HCT116 (cell line): Measurements from ENCODE around the gene MBP. TPM values are rescaled to one million over a fixed set of nuclear protein-coding genes. Genes with fewer than 3 reads are reported as not detected.

ENCODE experiments used
- ATAC-seq: fragments of 200-7000 bp; cut with Tn5 transposase; 2 replicates; pipeline ENCODE4 v1.9.1; 2020; ENCODE audit warnings: mild to moderate bottlenecking, moderate library complexity
- BruUV-seq: library from RNA; stranded (reverse); fragments of 400-500 nt; replicated peaks from 2 replicates; lab custom pipeline; 2021; lab: Mats Ljungman, UMichigan
- CTCF ChIA-PET: fragments of 300-600 bp; sonication (Branson Sonifier 250); formaldehyde crosslinking; loops from one replicate; lab custom pipeline; 2021; ENCODE audit warnings: antibody characterized with exemption; lab: Charles Lee
- POLR2A ChIA-PET: fragments of 300-600, 350-600 bp; sonication (Branson Sonifier 250); formaldehyde crosslinking; loops from one replicate; lab custom pipeline; 2021; ENCODE audit warnings: antibody characterized with exemption; lab: Charles Lee
- RAD21 ChIA-PET, 2 experiments: fragments of 300-600 bp; sonication (Branson Sonifier 250); formaldehyde crosslinking; loops; one replicate each; lab custom pipeline; 2023; ENCODE audit warnings: low total read pairs in 2 of 2; ENCODE audit not compliant: uncharacterized antibody in 2 of 2, unreplicated experiment in 2 of 2, low non-redundant PET in 1 of 2; lab: Charles Lee
- DNase-seq: peaks from one replicate; pipeline ENCODE4 v3.0.0-alpha.2; 2010; ENCODE audit warnings: low read depth, low spot score
- H2AFZ ChIP-seq: fragments of 200-600 bp; shearing (Covaris generic), sonication (generic); 2 replicates; pipeline ENCODE4 v1.6.1; 2017; ENCODE audit warnings: low read depth, mixed run types, mixed read lengths, antibody characterized with exemption, low read length; ENCODE audit not compliant: poor library complexity, severe bottlenecking
- H3K27ac ChIP-seq: 2 replicates; pipeline ENCODE4 v1.5.1; 2012; ENCODE audit warnings: low read depth, low read length
- H3K27me3 ChIP-seq: fragments of 200-600 bp; sonication (generic); 2 replicates; pipeline ENCODE4 v1.6.1; 2016; ENCODE audit warnings: mixed run types, low read length, mixed read lengths; ENCODE audit not compliant: insufficient read depth
- H3K36me3 ChIP-seq, 2 experiments: fragments of 200-500 bp in 1 of 2; fragments of 200-600 bp in 1 of 2; sonication (Bioruptor generic) in 1 of 2; sonication (generic) in 1 of 2; 2 replicates each; pipeline versions ENCODE4 v1.5.1 to v1.6.1; 2014 to 2016; ENCODE audit warnings: low read length in 2 of 2, inconsistent platforms in 1 of 2, mixed read lengths in 1 of 2, mixed run types in 1 of 2; ENCODE audit not compliant: insufficient read depth in 2 of 2, control insufficient read depth in 1 of 2
- H3K4me1 ChIP-seq, 2 experiments: fragments of 200-600 bp in 1 of 2; sonication (generic) in 1 of 2; 2 replicates each; pipeline versions ENCODE4 v1.5.1 to v1.6.1; 2012 to 2017; ENCODE audit warnings: low read length in 2 of 2, inconsistent platforms in 1 of 2, mild to moderate bottlenecking in 1 of 2, mixed read lengths in 1 of 2, mixed run types in 1 of 2, moderate library complexity in 1 of 2; ENCODE audit not compliant: insufficient read depth in 2 of 2, control insufficient read depth in 1 of 2
- H3K4me2 ChIP-seq: fragments of 200-600 bp; sonication (generic); 2 replicates; pipeline ENCODE4 v1.6.1; 2017; ENCODE audit warnings: mixed run types, low read length, mixed read lengths
- H3K4me3 ChIP-seq, 2 experiments: fragments of 200-600 bp in 1 of 2; sonication (generic) in 1 of 2; replicated peaks in 1 of 2; 2 replicates each; pipeline ENCODE4 v1.5.1; 2011 to 2016; ENCODE audit warnings: low read length in 2 of 2, control low read depth in 1 of 2, low read depth in 1 of 2, mild to moderate bottlenecking in 1 of 2, mixed read lengths in 1 of 2, mixed run types in 1 of 2
- H3K79me2 ChIP-seq: fragments of 200-600 bp; sonication (generic); 2 replicates; pipeline ENCODE4 v1.6.1; 2017; ENCODE audit warnings: mild to moderate bottlenecking, mixed run types, low read length, moderate library complexity, mixed read lengths; ENCODE audit not compliant: insufficient read depth
- H3K9ac ChIP-seq: fragments of 200-600 bp; sonication (generic); 2 replicates; pipeline ENCODE4 v1.6.1; 2016; ENCODE audit warnings: low read length, mixed read lengths
- H3K9me2 ChIP-seq: fragments of 200-600 bp; sonication (generic), shearing (Covaris generic); 2 replicates; pipeline ENCODE4 v1.6.1; 2017; ENCODE audit warnings: mixed run types, mild to moderate bottlenecking, moderate library complexity; ENCODE audit not compliant: insufficient read depth
- H3K9me3 ChIP-seq, 2 experiments: fragments of 200-500 bp in 1 of 2; fragments of 200-600 bp in 1 of 2; sonication (Bioruptor generic) in 1 of 2; sonication (generic) in 1 of 2; 2 replicates each; pipeline ENCODE4 v1.6.1; 2014 to 2017; ENCODE audit warnings: low read length in 2 of 2, mixed read lengths in 2 of 2, inconsistent platforms in 1 of 2, low read depth in 1 of 2, mild to moderate bottlenecking in 1 of 2, mixed run types in 1 of 2, moderate library complexity in 1 of 2; ENCODE audit not compliant: control insufficient read depth in 1 of 2, insufficient read depth in 1 of 2
- H4K20me1 ChIP-seq: fragments of 200-600 bp; sonication (generic), shearing (Covaris generic); 2 replicates; pipeline ENCODE4 v1.6.1; 2017; ENCODE audit warnings: mixed run types, mild to moderate bottlenecking, moderate library complexity; ENCODE audit not compliant: insufficient read depth
- ATF3 ChIP-seq: IDR thresholded peaks from 2 replicates; pipeline ENCODE4 v1.6.1; 2012
- CBX3 ChIP-seq: IDR thresholded peaks from 2 replicates; pipeline ENCODE4 v1.6.1; 2012; ENCODE audit warnings: low read depth
- CEBPB ChIP-seq: IDR thresholded peaks from 2 replicates; pipeline ENCODE4 v1.6.1; 2012; ENCODE audit warnings: low read depth
- EGR1 ChIP-seq: IDR thresholded peaks from 2 replicates; pipeline ENCODE4 v1.6.1; 2012; ENCODE audit warnings: low read depth
- EZH2 ChIP-seq: fragments of 200-600 bp; sonication (generic); IDR thresholded peaks from 2 replicates; pipeline ENCODE4 v1.6.1; 2017; ENCODE audit warnings: antibody characterized with exemption, mixed run types
- MAX ChIP-seq: IDR thresholded peaks from 2 replicates; pipeline ENCODE4 v1.6.1; 2012
- POLR2A ChIP-seq: IDR thresholded peaks from 2 replicates; pipeline ENCODE4 v1.7.0; 2011; ENCODE audit warnings: borderline replicate concordance; ENCODE audit not compliant: insufficient read depth, insufficient read length; ENCODE audit errors: extremely low read depth
- POLR2AphosphoS5 ChIP-seq: IDR thresholded peaks from 2 replicates; pipeline ENCODE4 v1.6.1; 2011; ENCODE audit warnings: mild to moderate bottlenecking, low read depth, low read length, moderate library complexity
- REST ChIP-seq: IDR thresholded peaks from 2 replicates; pipeline ENCODE4 v1.6.1; 2012; ENCODE audit warnings: low read depth
- SIN3A ChIP-seq: IDR thresholded peaks from 2 replicates; pipeline ENCODE4 v1.6.1; 2012; ENCODE audit warnings: low read depth
- TCF7L2 ChIP-seq: IDR thresholded peaks from 2 replicates; pipeline ENCODE4 v1.7.0; 2011; ENCODE audit warnings: borderline replicate concordance, inconsistent platforms; ENCODE audit not compliant: insufficient read depth, insufficient read length; ENCODE audit errors: extremely low read depth
- ZBTB33 ChIP-seq: IDR thresholded peaks from 2 replicates; pipeline ENCODE4 v1.6.1; 2011; ENCODE audit warnings: mild to moderate bottlenecking, low read length, moderate library complexity; ENCODE audit not compliant: insufficient replicate concordance; ENCODE audit errors: extremely low read depth
- ZFX ChIP-seq: fragments of 450-650 bp; IDR thresholded peaks from 2 replicates; pipeline ENCODE4 v1.6.1; 2017
- intact Hi-C: fragments of 100-400 bp; cut with micrococcal nuclease; formaldehyde crosslinking; loops from 2 replicates; pipeline ENCODE4 v1.10.0; 2022
- total RNA-seq: library from RNA; stranded (reverse); gene quantifications from one replicate; pipeline ENCODE4 v1.2.1, GENCODE V29; 2021; ENCODE audit not compliant: unreplicated experiment

Gene MBP
- total RNA-seq, 1 experiment from 2014 or later, result 34.9 TPM

GRCh38 chr18:77074431-77074830 lies 58.2 kb downstream of the MBP start (continued):
- no peak for TF ChIP-seq POLR2A
- TF ChIP-seq CBX3, result no peak
- no peak for TF ChIP-seq CEBPB
- no peak for TF ChIP-seq POLR2AphosphoS5
- TF ChIP-seq, all 23 proteins: peak for 0

- intact Hi-C loops, result no loop called here
- Histone ChIP-seq H3K4me3 (no peak overlapping the region), H3K36me3 (no peaks in the 10 kb centered on the region), H2AFZ (no peak overlapping the region), H3K4me1 (peaks cover 13 to 36% of the 10 kb centered on the region in 2 experiments), H3K27me3 (no peaks in the 10 kb centered on the region), H3K79me2 (peaks cover 53% of the 10 kb centered on the region; the same call in 1 of the 2 replicates), H3K4me2 (no peak overlapping the region), H3K27ac (no peak overlapping the region), H3K9ac (no peak overlapping the region), H3K9me2 (no peaks in the 10 kb centered on the region), H3K9me3 (no peaks in the 10 kb centered on the region), H4K20me1 (no peaks in the 10 kb centered on the region)
- BruUV-seq, result no TSS peak
- TF ChIP-seq EGR1, result no peak
- TF ChIP-seq ATF3, result no peak
- no peak for TF ChIP-seq REST
- no peak for TF ChIP-seq EZH2
- TF ChIP-seq POLR2AphosphoS5, result no peak
- no peak for TF ChIP-seq MAX
- TF ChIP-seq SIN3A, result no peak
- TF ChIP-seq TCF7L2, result no peak
- TF ChIP-seq ZBTB33, result no peak
- TF ChIP-seq ZFX, result no peak
- TF ChIP-seq CEBPB, result no peak
- ATAC-seq, result no peak
- no peak for DNase-seq
- ChIA-PET POLR2A (no interaction called here), CTCF (no interaction called here), RAD21 (no interaction called here)
Observed at GRCh38 chr18:77073336-77074093, 59.1 kb downstream of the MBP start.
